Astrocyte (in vitro differentiated cells and primary cell): Measurements from ENCODE around the gene DMTF1. TPM values are rescaled to one million over a fixed set of nuclear protein-coding genes. Genes with fewer than 3 reads are reported as not detected.

Experiments
- DNase-seq: peaks from one replicate; pipeline ENCODE4 v3.0.0-alpha.2; 2010; ENCODE audit warnings: low read depth
- FAIRE-seq: peaks from 2 replicates; lab custom pipeline; 2011; peaks lifted over from hg19 to GRCh38; lab: Jason Lieb, UNC
- H2AFZ ChIP-seq: 2 replicates; pipeline ENCODE4 v1.6.0; 2012; ENCODE audit warnings: low read depth, low read length, inconsistent platforms
- H3K27ac ChIP-seq: 2 replicates; pipeline ENCODE4 v1.5.1; 2011; ENCODE audit warnings: low read depth, low read length, inconsistent platforms
- H3K27me3 ChIP-seq: 2 replicates; pipeline ENCODE4 v1.6.0; 2011; ENCODE audit warnings: low read length, inconsistent platforms; ENCODE audit not compliant: insufficient read depth
- H3K36me3 ChIP-seq: 2 replicates; pipeline ENCODE4 v1.5.1; 2011; ENCODE audit warnings: low read length, inconsistent platforms; ENCODE audit not compliant: insufficient read depth
- H3K4me1 ChIP-seq: 2 replicates; pipeline ENCODE4 v1.5.1; 2011; ENCODE audit warnings: low read length, inconsistent platforms; ENCODE audit not compliant: insufficient read depth
- H3K4me2 ChIP-seq: 2 replicates; pipeline ENCODE4 v1.6.0; 2012; ENCODE audit warnings: low read length, inconsistent platforms
- H3K4me3 ChIP-seq: 2 replicates; pipeline ENCODE4 v1.5.1; 2011; ENCODE audit warnings: low read depth, mild to moderate bottlenecking, low read length, inconsistent platforms; ENCODE audit not compliant: insufficient read depth
- H3K79me2 ChIP-seq: 2 replicates; pipeline ENCODE4 v1.6.0; 2012; ENCODE audit warnings: mild to moderate bottlenecking, low read length, inconsistent platforms; ENCODE audit not compliant: insufficient read depth
- H3K9ac ChIP-seq: 2 replicates; pipeline ENCODE4 v1.6.0; 2012; ENCODE audit warnings: mild to moderate bottlenecking, low read length, inconsistent platforms
- H3K9me3 ChIP-seq: 2 replicates; pipeline ENCODE4 v1.5.1; 2012; ENCODE audit warnings: low read depth, mild to moderate bottlenecking, low read length, inconsistent platforms; ENCODE audit not compliant: insufficient read depth
- H4K20me1 ChIP-seq: 2 replicates; pipeline ENCODE4 v1.6.0; 2012; ENCODE audit warnings: low read length, inconsistent platforms; ENCODE audit not compliant: insufficient read depth
- H3K27ac Mint-ChIP-seq: one replicate; pipeline ENCODE4 v1.8.0; 2021; ENCODE audit warnings: mild to moderate bottlenecking, mixed read lengths; ENCODE audit not compliant: unreplicated experiment
- H3K27me3 Mint-ChIP-seq: one replicate; pipeline ENCODE4 v1.8.0; 2021; ENCODE audit warnings: low read depth, mixed read lengths; ENCODE audit not compliant: unreplicated experiment
- H3K36me3 Mint-ChIP-seq: one replicate; pipeline ENCODE4 v1.8.0; 2021; ENCODE audit warnings: low read depth, mixed read lengths; ENCODE audit not compliant: unreplicated experiment
- H3K4me1 Mint-ChIP-seq: one replicate; pipeline ENCODE4 v1.8.0; 2021; ENCODE audit warnings: low read depth, mixed read lengths; ENCODE audit not compliant: unreplicated experiment
- H3K4me3 Mint-ChIP-seq: one replicate; pipeline ENCODE4 v1.8.0; 2021; ENCODE audit warnings: mild to moderate bottlenecking, moderate library complexity, mixed read lengths; ENCODE audit not compliant: unreplicated experiment
- H3K9me3 Mint-ChIP-seq: one replicate; pipeline ENCODE4 v1.8.0; 2021; ENCODE audit warnings: mild to moderate bottlenecking, mixed read lengths; ENCODE audit not compliant: unreplicated experiment
- EZH2 ChIP-seq: IDR thresholded peaks from 2 replicates; pipeline ENCODE4 v1.6.1; 2012; ENCODE audit warnings: mild to moderate bottlenecking, low read length, inconsistent platforms; ENCODE audit not compliant: insufficient read depth
- total RNA-seq: library from RNA; stranded (reverse); gene quantifications from 2 replicates; pipeline ENCODE4 v1.2.1, GENCODE V29; 2021
- TF ChIP-seq, protein P1 (sequence below): IDR thresholded peaks from 2 replicates; pipeline ENCODE4 v1.5.1; 2011; ENCODE audit warnings: low read depth, mild to moderate bottlenecking, inconsistent platforms, low read length, moderate library complexity; ENCODE audit not compliant: insufficient read depth

DMTF1 gene
- total RNA-seq, 1 donor from 2014 or later: 89.2 TPM

DNA sequence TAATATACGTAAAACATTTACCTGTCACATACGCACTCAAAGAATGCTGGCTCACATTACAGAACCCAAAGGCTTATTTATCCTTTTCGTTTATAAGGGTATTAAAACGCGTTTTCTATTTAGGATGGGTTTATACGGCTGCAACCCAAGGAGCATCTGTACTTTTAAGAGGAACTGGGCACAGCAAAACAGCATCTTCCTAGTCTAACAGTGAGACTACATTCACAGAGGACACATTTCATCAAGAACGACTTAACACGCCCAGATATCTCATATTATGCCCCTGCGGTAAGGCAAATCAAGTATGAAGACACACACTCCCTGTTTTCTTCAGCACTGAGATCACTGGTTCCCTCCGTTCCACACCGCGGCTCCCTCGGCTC, 533 bp upstream of the DMTF1 start:
- H3K9me3 Mint-ChIP-seq: no peaks in the 10 kb centered on the region
- H3K27me3 Mint-ChIP-seq: no peaks in the 10 kb centered on the region
- Histone ChIP-seq H3K9me3 (no peaks in the 10 kb centered on the region), H3K4me1 (peaks cover 12% of the 10 kb centered on the region), H2AFZ (peak overlapping the region; percentile 93), H3K27ac (peak overlapping the region; percentile 87), H3K36me3 (no peaks in the 10 kb centered on the region), H4K20me1 (peaks cover 32% of the 10 kb centered on the region), H3K4me2 (peak overlapping the region; percentile 89), H3K79me2 (peaks cover 39% of the 10 kb centered on the region), H3K9ac (peak overlapping the region; percentile 99), H3K27me3 (no peaks in the 10 kb centered on the region), H3K4me3 (peak overlapping the region; percentile 87)
- no peak for TF ChIP-seq EZH2
- peaks cover 2% of the 10 kb centered on the region for H3K36me3 Mint-ChIP-seq
- FAIRE-seq (peak; percentile 17), DNase-seq (no peak)
- peak overlapping the region; percentile 92 for H3K27ac Mint-ChIP-seq
- peaks cover 15% of the 10 kb centered on the region for H3K4me1 Mint-ChIP-seq
- peak overlapping the region; percentile 99 for H3K4me3 Mint-ChIP-seq

GRCh38 chr7:87152897-87153641, 816 bp downstream of the DMTF1 start:
- peaks cover 24% of the 10 kb centered on the region for H3K4me1 Mint-ChIP-seq
- H3K36me3 Mint-ChIP-seq: peaks cover 2% of the 10 kb centered on the region
- peaks cover 52% of the 10 kb centered on the region for H3K79me2 ChIP-seq

DNA sequence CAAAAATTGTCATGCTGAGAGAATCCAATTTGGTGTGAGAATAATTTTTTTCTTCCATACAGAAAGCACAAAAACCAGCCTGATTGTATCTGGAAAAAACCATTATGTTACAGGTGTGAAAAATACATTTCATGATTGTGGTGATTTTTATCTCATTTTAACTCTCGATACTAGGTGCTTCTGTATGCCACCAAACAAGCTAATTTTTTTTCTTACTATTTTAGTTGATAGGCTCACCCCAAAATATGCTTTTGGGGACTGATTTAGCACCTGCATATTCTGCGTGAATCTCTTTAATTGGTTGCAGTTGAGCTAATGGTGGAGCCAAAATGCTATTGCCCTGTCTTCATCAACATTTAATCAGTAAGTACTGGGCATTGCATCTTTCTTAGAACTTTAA, 1.9 kb downstream of the DMTF1 start:
- Histone ChIP-seq H3K9ac (peak overlapping the region; percentile 99), H3K79me2 (peaks cover 63% of the 10 kb centered on the region), H3K4me1 (peaks cover 18% of the 10 kb centered on the region), H3K27ac (peak overlapping the region; percentile 87), H3K27me3 (no peaks in the 10 kb centered on the region), H3K4me3 (peak overlapping the region; percentile 87), H2AFZ (no peak overlapping the region), H4K20me1 (peaks cover 49% of the 10 kb centered on the region), H3K36me3 (no peaks in the 10 kb centered on the region), H3K9me3 (no peaks in the 10 kb centered on the region), H3K4me2 (peak overlapping the region; percentile 89)
- H3K27ac Mint-ChIP-seq: no peak overlapping the region
- TF ChIP-seq, protein P1, sequence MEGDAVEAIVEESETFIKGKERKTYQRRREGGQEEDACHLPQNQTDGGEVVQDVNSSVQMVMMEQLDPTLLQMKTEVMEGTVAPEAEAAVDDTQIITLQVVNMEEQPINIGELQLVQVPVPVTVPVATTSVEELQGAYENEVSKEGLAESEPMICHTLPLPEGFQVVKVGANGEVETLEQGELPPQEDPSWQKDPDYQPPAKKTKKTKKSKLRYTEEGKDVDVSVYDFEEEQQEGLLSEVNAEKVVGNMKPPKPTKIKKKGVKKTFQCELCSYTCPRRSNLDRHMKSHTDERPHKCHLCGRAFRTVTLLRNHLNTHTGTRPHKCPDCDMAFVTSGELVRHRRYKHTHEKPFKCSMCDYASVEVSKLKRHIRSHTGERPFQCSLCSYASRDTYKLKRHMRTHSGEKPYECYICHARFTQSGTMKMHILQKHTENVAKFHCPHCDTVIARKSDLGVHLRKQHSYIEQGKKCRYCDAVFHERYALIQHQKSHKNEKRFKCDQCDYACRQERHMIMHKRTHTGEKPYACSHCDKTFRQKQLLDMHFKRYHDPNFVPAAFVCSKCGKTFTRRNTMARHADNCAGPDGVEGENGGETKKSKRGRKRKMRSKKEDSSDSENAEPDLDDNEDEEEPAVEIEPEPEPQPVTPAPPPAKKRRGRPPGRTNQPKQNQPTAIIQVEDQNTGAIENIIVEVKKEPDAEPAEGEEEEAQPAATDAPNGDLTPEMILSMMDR: no peak
- TF ChIP-seq EZH2: no peak
- no peak for FAIRE-seq
- no peaks in the 10 kb centered on the region for H3K9me3 Mint-ChIP-seq
- H3K4me3 Mint-ChIP-seq: peak overlapping the region; percentile 99
- peaks cover 2% of the 10 kb centered on the region for H3K36me3 Mint-ChIP-seq
- DNase-seq: no peak
- no peaks in the 10 kb centered on the region for H3K27me3 Mint-ChIP-seq
- peaks cover 25% of the 10 kb centered on the region for H3K4me1 Mint-ChIP-seq

More at GRCh38 chr7:87152897-87153641, 816 bp downstream of the DMTF1 start:
- TF ChIP-seq, protein P1: no peak
- no peak for TF ChIP-seq EZH2
- H3K27me3 ChIP-seq: no peaks in the 10 kb centered on the region
- H2AFZ ChIP-seq: peak overlapping the region; percentile 70
- no peaks in the 10 kb centered on the region for H3K9me3 ChIP-seq
- H3K4me3 ChIP-seq: peak overlapping the region; percentile 87
- H3K4me3 Mint-ChIP-seq: peak overlapping the region; percentile 99
- H3K9ac ChIP-seq: peak overlapping the region; percentile 99
- H3K4me2 ChIP-seq: peak overlapping the region; percentile 89
- peak overlapping the region; percentile 99 for H3K27ac Mint-ChIP-seq
- no peaks in the 10 kb centered on the region for H3K27me3 Mint-ChIP-seq
- H4K20me1 ChIP-seq: peaks cover 43% of the 10 kb centered on the region
- H3K4me1 ChIP-seq: peaks cover 18% of the 10 kb centered on the region
- H3K36me3 ChIP-seq: no peaks in the 10 kb centered on the region
- FAIRE-seq: no peak
- H3K27ac ChIP-seq: peak overlapping the region; percentile 87
- no peaks in the 10 kb centered on the region for H3K9me3 Mint-ChIP-seq
- DNase-seq: no peak
